ENCODE results near the gene FOXP1.
"Not testable (repeated sequence)": the region's sequence is repeated elsewhere in the genome, so short reads cannot be mapped to it uniquely, and the experiment has no call there.

GRCh38 chr3:71014616-71015015 is 568.9 kb downstream of the FOXP1 start:
- not testable (repeated sequence) for TF ChIP-seq CTCF (IDR thresholded peaks at IDR 0.05); EZH2 (IDR thresholded peaks at IDR 0.05; ENCODE audit: borderline replicate concordance, insufficient read depth, low read depth, low read length, poor library complexity, severe bottlenecking)

All from B cell (primary cell).